DMS153 (cell line): ENCODE measurements around the gene SRGAP1.

Experiments
- DNase-seq: peaks from one replicate; lab custom pipeline; 2025; lab: John Stamatoyannopoulos, UW

Gene SRGAP1

DNA sequence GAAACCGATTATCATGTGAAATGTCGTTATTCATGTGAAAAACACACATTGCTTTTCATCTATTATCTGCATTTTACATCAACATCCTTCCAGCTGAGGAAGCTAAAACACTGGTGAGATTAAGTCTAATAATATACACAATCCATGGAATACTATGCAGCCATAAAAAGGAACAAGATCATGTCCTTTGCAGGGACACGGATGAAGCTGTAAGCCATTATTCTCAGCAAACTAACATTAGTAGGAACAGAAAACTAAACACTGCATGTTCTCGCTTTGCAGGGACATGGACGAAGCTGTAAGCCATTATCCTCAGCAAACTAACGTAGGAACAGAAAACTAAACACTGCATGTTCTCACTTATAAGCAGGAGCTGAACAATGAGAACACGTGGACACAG is 359.3 kb downstream of the SRGAP1 start:
- no peak for DNase-seq

- DNase-seq, result no peak
Observed at GRCh38 chr12:64205542-64205941, 361.0 kb downstream of the SRGAP1 start.

GRCh38 chr12:64207453-64207852 is 363.0 kb downstream of the SRGAP1 start:
- DNase-seq, result no peak
